HUES64 (cell line): ENCODE data around the gene PDE7B.

Source experiments
- H3K27ac ChIP-seq: 2 replicates; pipeline ENCODE4 v1.7.0; 2013; ENCODE audit warnings: low read depth, low read length, inconsistent platforms
- H3K27me3 ChIP-seq: 2 replicates; pipeline ENCODE4 v1.6.1; 2013; ENCODE audit warnings: mild to moderate bottlenecking, low read length; ENCODE audit not compliant: insufficient read depth
- H3K36me3 ChIP-seq: 2 replicates; pipeline ENCODE4 v1.6.1; 2013; ENCODE audit warnings: mild to moderate bottlenecking, low read length; ENCODE audit not compliant: insufficient read depth
- H3K4me1 ChIP-seq: 2 replicates; pipeline ENCODE4 v1.6.1; 2013; ENCODE audit warnings: mild to moderate bottlenecking, low read length, moderate library complexity; ENCODE audit not compliant: insufficient read depth
- H3K4me3 ChIP-seq: 2 replicates; pipeline ENCODE4 v1.5.1; 2013; ENCODE audit warnings: mild to moderate bottlenecking, low read length, moderate library complexity
- H3K9ac ChIP-seq: 2 replicates; pipeline ENCODE4 v1.6.1; 2013; ENCODE audit warnings: mild to moderate bottlenecking, low read depth, low read length
- H3K9me3 ChIP-seq: 2 replicates; pipeline ENCODE4 v1.6.1; 2013; ENCODE audit warnings: low read depth, low read length; ENCODE audit not compliant: insufficient read depth
- WGBS: fragments of 150-250, 120-280 bp; methylation state at CpG from one replicate; pipeline ENCODE4 v1.1.7; 2013; ENCODE audit warnings: missing lambda C conversion rate; 5-methylcytosine and 5-hydroxymethylcytosine counted together

Gene PDE7B

DNA sequence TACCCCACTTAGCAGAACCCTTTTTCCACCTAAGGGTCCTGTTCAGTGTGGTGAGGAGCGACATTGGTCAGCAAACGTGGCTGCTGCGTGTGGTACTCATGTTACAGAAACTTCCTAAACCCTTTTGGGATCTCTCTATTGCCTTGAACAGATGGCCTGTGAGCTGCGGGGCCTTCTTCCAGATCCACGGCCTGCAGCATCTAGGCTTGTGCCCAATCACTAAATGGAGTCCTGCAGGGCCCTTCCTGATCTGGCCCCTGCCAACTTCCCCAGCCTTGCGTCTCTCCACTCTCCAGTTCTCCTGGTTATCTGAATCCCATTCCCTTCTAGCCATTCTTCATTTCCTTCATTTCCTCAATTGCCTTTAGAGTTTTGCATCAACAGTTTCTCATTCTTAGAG, 85.6 kb downstream of the PDE7B start:
- Histone ChIP-seq H3K4me1 (no peaks in the 10 kb centered on the region), H3K27me3 (no peaks in the 10 kb centered on the region), H3K27ac (no peak overlapping the region), H3K36me3 (no peaks in the 10 kb centered on the region), H3K4me3 (no peak overlapping the region), H3K9ac (no peak overlapping the region), H3K9me3 (no peaks in the 10 kb centered on the region)
- WGBS = 96% methylated on average over 6 of the region's 6 CpGs

DNA sequence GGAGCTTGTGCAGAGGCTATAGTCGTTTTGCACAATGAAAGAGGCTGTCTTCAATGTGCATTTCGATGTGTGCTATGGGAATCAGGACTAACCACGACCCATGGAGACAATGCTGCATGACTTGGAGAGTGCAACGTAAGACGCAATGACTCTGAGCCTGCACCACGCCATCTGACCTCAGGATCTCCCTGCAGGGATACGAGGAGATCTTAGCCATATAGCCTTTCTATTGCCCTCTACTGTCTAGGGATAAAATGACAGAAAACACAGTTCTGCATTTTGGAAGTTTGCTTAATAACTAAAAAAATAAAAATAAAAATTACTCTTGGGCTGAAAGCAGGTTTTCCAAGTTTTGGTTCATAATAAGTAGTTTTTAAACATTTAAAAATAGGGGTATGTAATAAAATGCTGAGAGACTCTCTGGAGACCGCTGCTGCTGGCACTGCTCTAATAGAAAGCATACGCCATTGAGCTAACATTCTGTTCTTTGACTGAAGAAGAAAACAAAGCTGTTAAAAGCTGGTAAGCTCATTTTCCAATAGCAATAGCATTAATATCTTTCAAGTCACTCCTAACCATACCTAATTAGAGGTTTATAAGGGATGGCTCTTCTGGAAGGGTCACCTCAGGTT, 87.2 kb downstream of the PDE7B start:
- H3K9me3 ChIP-seq = no peaks in the 10 kb centered on the region
- H3K36me3 ChIP-seq = no peaks in the 10 kb centered on the region
- WGBS = 64% methylated on average over 9 of the region's 9 CpGs
- H3K27me3 ChIP-seq = no peaks in the 10 kb centered on the region
- no peak overlapping the region for H3K9ac ChIP-seq
- no peak overlapping the region for H3K4me3 ChIP-seq
- no peaks in the 10 kb centered on the region for H3K4me1 ChIP-seq
- H3K27ac ChIP-seq = no peak overlapping the region

DNA sequence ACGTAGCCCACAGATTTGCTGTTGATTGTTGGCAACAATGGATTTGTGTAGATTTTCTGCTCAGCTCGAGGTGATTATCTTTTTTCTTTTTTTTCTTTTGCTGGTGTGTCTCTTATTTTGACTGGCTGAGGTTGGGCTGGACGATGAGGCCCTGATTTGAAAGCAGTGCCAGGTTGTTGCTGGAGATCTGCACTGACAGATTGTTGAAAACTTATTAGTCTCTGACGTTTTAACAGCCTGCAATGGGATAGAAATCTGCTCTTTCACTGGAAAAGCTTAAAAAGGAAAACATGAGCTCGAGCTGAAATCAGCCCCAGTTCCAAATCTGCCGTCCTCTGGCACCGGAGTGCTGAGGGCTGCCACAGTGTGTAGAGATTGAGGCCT, 87.7 kb downstream of the PDE7B start:
- no peaks in the 10 kb centered on the region for H3K36me3 ChIP-seq
- H3K27ac ChIP-seq = no peak overlapping the region
- H3K4me3 ChIP-seq = no peak overlapping the region
- no peaks in the 10 kb centered on the region for H3K27me3 ChIP-seq
- H3K9ac ChIP-seq = no peak overlapping the region
- H3K9me3 ChIP-seq = no peaks in the 10 kb centered on the region
- no peaks in the 10 kb centered on the region for H3K4me1 ChIP-seq
- 88% methylated on average over 7 of the region's 7 CpGs for WGBS

DNA sequence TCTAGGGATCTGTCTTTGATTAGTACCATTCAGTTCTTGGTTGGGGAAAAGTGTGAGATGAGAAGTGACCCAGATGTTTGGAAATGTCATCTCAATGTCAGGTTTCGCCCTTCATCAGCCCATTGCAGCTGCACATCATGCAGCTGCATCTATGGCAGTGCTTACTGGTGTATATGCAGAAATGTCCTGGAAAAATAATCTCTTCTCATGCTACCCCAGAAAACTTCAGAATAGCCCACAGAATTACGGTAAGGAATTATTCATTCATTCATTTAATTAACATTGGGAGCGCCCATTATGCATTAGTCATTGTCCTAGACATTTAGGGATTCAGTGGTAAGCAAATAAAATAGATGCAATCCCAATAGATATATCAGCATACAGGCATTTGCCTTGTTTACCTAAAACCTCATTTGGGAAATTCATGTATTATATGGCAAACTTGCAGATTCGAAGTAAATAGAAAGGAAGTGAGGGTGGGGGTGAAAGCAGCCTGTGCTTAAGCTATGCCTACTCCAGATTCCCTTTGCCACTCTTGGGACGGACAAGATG, 89.2 kb downstream of the PDE7B start:
- H3K4me3 ChIP-seq = no peak overlapping the region
- H3K4me1 ChIP-seq = no peaks in the 10 kb centered on the region
- no peaks in the 10 kb centered on the region for H3K27me3 ChIP-seq
- H3K36me3 ChIP-seq = no peaks in the 10 kb centered on the region
- no peaks in the 10 kb centered on the region for H3K9me3 ChIP-seq
- H3K9ac ChIP-seq = no peak overlapping the region
- no peak overlapping the region for H3K27ac ChIP-seq
- WGBS = 82% methylated on average over 5 of the region's 5 CpGs

DNA sequence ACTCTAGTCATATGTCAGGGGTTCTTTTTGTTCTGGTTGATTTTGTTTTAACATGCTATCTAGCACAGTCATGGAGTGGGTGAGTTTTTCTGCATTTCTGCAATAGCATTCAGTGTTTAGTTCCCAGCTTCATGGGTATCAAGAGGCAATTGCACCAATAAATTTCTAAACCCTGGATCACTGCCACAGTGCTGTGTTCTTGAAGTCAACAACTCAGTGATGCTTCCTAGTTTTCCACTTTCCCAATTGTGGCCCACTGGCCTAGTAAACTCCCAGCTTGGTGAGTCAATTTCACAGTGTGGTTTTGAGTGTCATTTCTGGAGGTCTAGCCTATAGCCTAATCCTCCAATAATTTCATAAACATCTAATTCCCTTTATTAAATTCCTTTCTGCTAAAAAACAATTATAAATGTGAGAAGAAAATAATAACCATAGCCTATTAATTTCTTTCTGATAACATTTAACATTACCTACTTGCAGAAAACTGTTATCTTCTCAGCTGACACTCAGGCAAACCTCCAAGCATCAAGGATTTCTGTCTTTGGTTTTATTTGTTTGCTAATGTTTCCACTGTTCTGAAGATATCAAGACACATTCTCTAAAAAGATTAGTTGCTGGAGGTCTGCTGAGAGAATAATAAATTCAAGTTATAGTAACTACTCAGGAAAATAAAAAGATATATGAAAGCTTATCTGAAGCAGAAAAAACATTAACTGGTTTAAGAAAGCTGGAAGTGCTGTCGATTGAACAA, 89.9 kb downstream of the PDE7B start:
- 95% methylated on average over 1 of the region's 1 CpG for WGBS

DNA sequence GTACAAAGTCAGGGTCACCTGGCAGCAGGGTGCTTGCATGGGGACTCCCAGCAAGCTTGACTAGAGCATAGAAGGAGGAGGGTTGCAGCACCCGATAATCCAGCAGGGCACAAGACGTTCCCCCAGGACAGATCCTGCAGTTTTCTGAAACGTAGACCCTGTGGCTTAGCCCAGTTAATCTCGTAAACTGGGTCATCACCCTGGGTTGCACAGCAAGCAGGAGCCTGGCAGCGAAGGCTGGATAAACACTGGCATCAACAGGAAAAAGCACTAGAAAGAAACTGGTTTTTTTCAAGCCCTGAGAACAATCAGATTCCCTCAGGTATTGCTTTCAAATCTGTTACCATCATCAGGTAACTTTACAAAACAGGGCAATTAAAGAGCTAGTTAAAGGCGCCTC, 92.6 kb downstream of the PDE7B start:
- no peaks in the 10 kb centered on the region for H3K9me3 ChIP-seq
- no peak overlapping the region for H3K9ac ChIP-seq
- no peaks in the 10 kb centered on the region for H3K27me3 ChIP-seq
- no peaks in the 10 kb centered on the region for H3K4me1 ChIP-seq
- H3K36me3 ChIP-seq = no peaks in the 10 kb centered on the region
- no peak overlapping the region for H3K27ac ChIP-seq
- H3K4me3 ChIP-seq = no peak overlapping the region
- WGBS = 94% methylated on average over 6 of the region's 6 CpGs

More for the DNA sequence above, 89.9 kb downstream of the PDE7B start:
- Histone ChIP-seq H3K27ac (no peak overlapping the region), H3K36me3 (no peaks in the 10 kb centered on the region), H3K4me1 (no peaks in the 10 kb centered on the region), H3K4me3 (no peak overlapping the region), H3K9me3 (no peaks in the 10 kb centered on the region), H3K27me3 (no peaks in the 10 kb centered on the region), H3K9ac (no peak overlapping the region)

DNA sequence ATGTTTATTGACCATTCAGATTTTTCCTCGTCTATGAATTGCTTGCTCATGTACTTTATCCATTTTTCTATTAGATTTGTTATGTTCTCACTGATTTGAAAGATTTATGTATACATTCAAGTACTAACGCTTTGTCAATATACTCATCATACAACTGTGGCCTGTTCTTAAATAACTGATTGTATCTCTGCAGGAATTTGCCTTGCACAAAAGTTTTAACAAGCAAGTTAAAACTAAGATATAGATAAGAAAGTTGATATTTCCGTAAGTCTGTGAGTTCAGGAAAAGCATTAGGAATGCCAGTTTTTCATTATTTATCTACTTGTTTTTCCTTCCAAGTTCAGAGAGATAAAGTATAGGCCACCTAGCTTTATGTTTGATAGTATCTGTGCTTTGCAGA, 95.2 kb downstream of the PDE7B start:
- Histone ChIP-seq H3K4me1 (no peaks in the 10 kb centered on the region), H3K9ac (no peak overlapping the region), H3K27me3 (no peaks in the 10 kb centered on the region), H3K27ac (no peak overlapping the region), H3K4me3 (no peak overlapping the region), H3K36me3 (no peaks in the 10 kb centered on the region), H3K9me3 (no peaks in the 10 kb centered on the region)
- WGBS = 100% methylated on average over 1 of the region's 3 CpGs

DNA sequence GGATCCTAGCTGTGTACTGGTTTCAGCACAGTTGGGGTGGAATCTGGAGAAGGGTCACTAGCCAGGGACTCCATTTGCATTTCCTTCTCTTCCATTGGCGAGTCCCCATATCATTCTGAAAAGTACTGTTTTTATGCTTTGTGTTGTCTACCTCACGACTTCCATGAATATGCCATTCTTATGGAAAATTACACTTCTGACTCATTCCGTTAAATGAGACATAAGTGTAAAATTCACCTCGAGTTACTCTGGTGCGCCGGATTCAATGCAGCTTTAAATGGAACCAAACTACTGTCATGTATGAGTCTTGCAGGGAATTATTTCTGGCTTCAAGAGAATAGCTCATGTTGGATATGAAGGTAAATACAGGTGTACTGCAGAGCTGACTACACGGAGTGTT, 99.2 kb downstream of the PDE7B start:
- Histone ChIP-seq H3K36me3 (no peaks in the 10 kb centered on the region), H3K4me3 (no peak overlapping the region), H3K27me3 (no peaks in the 10 kb centered on the region), H3K4me1 (no peaks in the 10 kb centered on the region), H3K9ac (no peak overlapping the region), H3K9me3 (no peaks in the 10 kb centered on the region), H3K27ac (no peak overlapping the region)
- WGBS = 91% methylated on average over 7 of the region's 7 CpGs

DNA sequence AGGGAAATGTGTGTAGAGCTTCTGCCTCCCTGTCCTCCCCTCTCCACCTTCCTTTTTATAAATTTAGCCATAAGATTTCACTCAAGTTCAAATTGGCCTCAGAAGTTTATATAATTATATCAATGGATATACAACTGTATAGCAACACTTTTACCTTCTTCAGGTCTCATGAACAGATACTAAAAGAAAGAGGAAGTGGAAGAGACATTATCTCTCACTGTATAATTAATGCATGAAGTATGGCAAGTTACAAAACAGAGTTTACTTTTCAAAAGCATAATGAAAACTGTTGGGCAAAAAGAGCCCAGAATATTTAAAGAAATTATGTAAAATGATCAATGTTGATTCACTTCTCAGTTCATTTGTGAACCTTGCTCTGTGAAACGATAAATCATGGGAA, 99.7 kb downstream of the PDE7B start:
- H3K9ac ChIP-seq = no peak overlapping the region
- no peaks in the 10 kb centered on the region for H3K9me3 ChIP-seq
- no peaks in the 10 kb centered on the region for H3K27me3 ChIP-seq
- no peak overlapping the region for H3K27ac ChIP-seq
- no peak overlapping the region for H3K4me3 ChIP-seq
- no peaks in the 10 kb centered on the region for H3K36me3 ChIP-seq
- 100% methylated on average over 1 of the region's 1 CpG for WGBS
- no peaks in the 10 kb centered on the region for H3K4me1 ChIP-seq

DNA sequence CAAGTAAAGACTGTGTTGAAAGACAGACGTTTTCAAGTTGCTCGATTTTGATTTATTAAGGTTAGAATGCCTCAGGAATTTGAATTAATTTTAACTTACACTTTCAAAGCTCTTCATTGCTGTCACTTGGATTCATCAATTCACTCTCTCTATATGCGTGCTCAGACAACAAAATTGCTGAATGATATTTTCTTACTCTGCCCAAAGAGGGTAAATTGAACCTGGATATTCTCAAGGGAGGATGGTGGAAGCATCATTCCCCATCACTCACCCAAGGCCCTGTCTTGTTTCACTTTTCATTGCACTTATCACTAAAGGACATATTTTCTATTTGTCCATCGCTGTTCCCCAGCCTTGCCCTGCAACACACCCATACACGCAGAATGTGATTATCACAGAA, 102.3 kb downstream of the PDE7B start:
- Histone ChIP-seq H3K4me1 (no peaks in the 10 kb centered on the region), H3K9me3 (no peaks in the 10 kb centered on the region), H3K4me3 (no peak overlapping the region), H3K9ac (no peak overlapping the region), H3K36me3 (no peaks in the 10 kb centered on the region), H3K27ac (no peak overlapping the region), H3K27me3 (no peaks in the 10 kb centered on the region)
- WGBS = 88% methylated on average over 5 of the region's 5 CpGs

DNA sequence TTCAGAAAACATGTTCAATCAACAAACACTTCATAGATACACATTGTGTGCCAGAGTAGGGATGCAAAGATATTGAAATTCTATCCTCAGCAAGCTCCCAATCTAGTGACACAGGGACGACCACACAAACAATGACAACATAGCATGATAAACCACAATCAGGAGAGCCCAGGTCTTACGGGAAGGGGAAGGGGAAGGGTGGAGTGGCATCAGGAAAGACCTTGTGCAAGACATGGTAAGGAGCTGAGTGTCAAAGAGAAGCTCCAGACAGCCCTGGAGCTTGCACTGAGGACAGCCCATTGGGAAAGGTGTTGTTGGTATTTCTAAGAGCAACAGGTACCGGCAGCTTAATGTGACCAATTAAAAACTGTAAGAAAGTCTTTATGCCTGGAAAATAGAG, 103.6 kb downstream of the PDE7B start:
- Histone ChIP-seq H3K9ac (no peak overlapping the region), H3K36me3 (no peaks in the 10 kb centered on the region), H3K4me1 (no peaks in the 10 kb centered on the region), H3K27ac (no peak overlapping the region), H3K27me3 (no peaks in the 10 kb centered on the region), H3K9me3 (no peaks in the 10 kb centered on the region), H3K4me3 (no peak overlapping the region)
- 94% methylated on average over 2 of the region's 3 CpGs for WGBS
